Adrenal gland (tissue), 12 donors: ENCODE data around the gene WWTR1. TPM values are rescaled to one million over a fixed set of nuclear protein-coding genes. Genes with fewer than 3 reads are reported as not detected.

Experiments used
- DNase-seq, 7 donors: peaks; one replicate each; pipeline ENCODE4 v3.0.0-alpha.2; 2019 to 2020
- H3K27ac ChIP-seq, 5 donors: fragments of 200-600 bp; sonication (generic) in 4 of 5; 1 replicate in 3 of 5; 2 replicates in 2 of 5; pipeline versions ENCODE4 v1.5.1 to v1.8.0; 2016 to 2020; ENCODE audit warnings: mild to moderate bottlenecking in 1 of 5
- H3K27me3 ChIP-seq: fragments of 200-600 bp; 2 replicates; pipeline ENCODE4 v1.8.0; 2021
- H3K36me3 ChIP-seq, 2 donors: fragments of 200-600 bp; replicated peaks in 1 of 2; 1 replicate in 1 of 2; 2 replicates in 1 of 2; pipeline versions ENCODE4 v1.5.1 to v1.8.0; 2018 to 2022
- H3K4me1 ChIP-seq, 2 donors: fragments of 200-600 bp; replicated peaks in 1 of 2; 1 replicate in 1 of 2; 2 replicates in 1 of 2; pipeline versions ENCODE4 v1.5.1 to v1.8.0; 2018 to 2021
- H3K4me3 ChIP-seq, 4 donors: fragments of 200-600 bp; sonication (generic) in 3 of 4; one replicate each; pipeline ENCODE4 v1.5.1; 2016 to 2018
- H3K9me3 ChIP-seq, 3 donors: fragments of 200-600 bp; sonication (generic) in 1 of 3; replicated peaks in 1 of 3; 1 replicate in 2 of 3; 2 replicates in 1 of 3; pipeline versions ENCODE4 v1.5.1 to v1.8.0; 2016 to 2021
- POLR2A ChIP-seq, 2 donors: fragments of 450-650 bp; IDR thresholded peaks; one replicate each; pipeline ENCODE4 v1.6.1; 2017; ENCODE audit warnings: antibody characterized with exemption in 2 of 2, mild to moderate bottlenecking in 2 of 2, moderate library complexity in 1 of 2
- WGBS, 4 donors: extraction: QIAGEN DNeasy Blood & Tissue Kit in 2 of 4; methylation state at CpG; one replicate each; pipeline versions ENCODE4 v1.1.5 to v1.1.7; 2013 to 2017; 5-methylcytosine and 5-hydroxymethylcytosine counted together
- intact Hi-C, 2 donors: fragments of 100-400 bp; cut with DNase I; formaldehyde crosslinking; loops; one replicate each; pipeline versions ENCODE4 v1.14.1 to v1.15.0; 2022 to 2023
- polyA plus RNA-seq, 3 donors: library from polyadenylated mRNA; stranded (reverse); fragments of 200-250 nt in 2 of 3; fragments of 350-450 nt in 1 of 3; fragmentation: Illumina TruSeq in 1 of 3; extraction: RNeasy Lipid Tissue Mini Kit (QIAGEN cat#74804) in 1 of 3; gene quantifications; one replicate each; pipeline ENCODE4 v1.2.3, GENCODE V29; 2013 to 2014
- total RNA-seq, 9 donors: library from RNA; depleted of rRNA in 4 of 9; stranded (reverse); fragments of >200 nt in 4 of 9; fragments of 120-200 nt in 1 of 9; fragmentation: NEBNext Ultra II Directional in 1 of 9; extraction: Animal tissue kit (Norgen Biotek cat#: 25700) in 1 of 9; gene quantifications; one replicate each; pipeline versions ENCODE4 v1.1.0 to v1.2.4, GENCODE V29; 2013 to 2023
- TF ChIP-seq, protein P1 (sequence below), 6 experiments: fragments of 450-650 bp in 4 of 6; fragments of 200-600 bp in 2 of 6; sonication (generic) in 1 of 6; IDR thresholded peaks; 1 replicate in 5 of 6; 2 replicates in 1 of 6; pipeline versions ENCODE4 v1.5.1 to v1.8.0; 2016 to 2021; ENCODE audit warnings: antibody characterized with exemption in 6 of 6, mild to moderate bottlenecking in 2 of 6, moderate library complexity in 1 of 6
- donor health status: healthy with polysubstance abuse.
- donor health status: Bipolar disorder and iron deficiency.
- donor health status: DM: yes; HTN: yes; CAD: no.
- donor health status: DM: no; HTN: no; CAD: no.
- donor health status: DM: no; HTN: no; CAD: no.
- donor health status: DM: yes; HTN: yes; CAD: no.

WWTR1 gene
- total and polyA plus RNA-seq, 12 donors: 11.9 to 56.2 (median 35.6) TPM

GRCh38 chr3:149506965-149507364 is 150.9 kb downstream of the WWTR1 start:
- WGBS, 4 donors: 46 to 60% (median 53%) methylated on average over 2 of the region's 2 CpGs
- intact Hi-C loops: loop anchor here in 1 of 2 donors (10.0 kb wide), 1 partner anchor 268 kb away; no protein-coding TSS in a partner anchor

DNA sequence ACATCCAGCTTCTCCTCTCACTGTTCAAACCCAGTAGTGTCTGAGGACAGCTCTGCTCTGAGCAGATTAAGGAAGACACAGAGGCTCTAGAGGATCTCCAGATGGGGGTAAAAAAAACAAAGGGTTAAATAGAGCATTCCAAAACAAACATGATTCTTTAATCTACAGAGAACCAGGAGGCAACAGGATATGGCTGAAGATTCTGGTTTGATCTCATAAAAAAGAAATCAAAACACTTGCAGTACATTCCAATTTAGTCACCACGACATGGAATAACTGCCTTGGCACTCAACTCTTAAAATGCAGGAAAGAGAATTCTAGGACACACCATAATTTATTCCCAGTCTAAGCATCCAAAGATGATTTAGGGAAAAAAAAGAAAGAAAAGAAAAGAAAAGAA is 151.3 kb downstream of the WWTR1 start:
- no peak for TF ChIP-seq POLR2A (IDR thresholded peaks at IDR 0.05)
- TF ChIP-seq, protein P1, sequence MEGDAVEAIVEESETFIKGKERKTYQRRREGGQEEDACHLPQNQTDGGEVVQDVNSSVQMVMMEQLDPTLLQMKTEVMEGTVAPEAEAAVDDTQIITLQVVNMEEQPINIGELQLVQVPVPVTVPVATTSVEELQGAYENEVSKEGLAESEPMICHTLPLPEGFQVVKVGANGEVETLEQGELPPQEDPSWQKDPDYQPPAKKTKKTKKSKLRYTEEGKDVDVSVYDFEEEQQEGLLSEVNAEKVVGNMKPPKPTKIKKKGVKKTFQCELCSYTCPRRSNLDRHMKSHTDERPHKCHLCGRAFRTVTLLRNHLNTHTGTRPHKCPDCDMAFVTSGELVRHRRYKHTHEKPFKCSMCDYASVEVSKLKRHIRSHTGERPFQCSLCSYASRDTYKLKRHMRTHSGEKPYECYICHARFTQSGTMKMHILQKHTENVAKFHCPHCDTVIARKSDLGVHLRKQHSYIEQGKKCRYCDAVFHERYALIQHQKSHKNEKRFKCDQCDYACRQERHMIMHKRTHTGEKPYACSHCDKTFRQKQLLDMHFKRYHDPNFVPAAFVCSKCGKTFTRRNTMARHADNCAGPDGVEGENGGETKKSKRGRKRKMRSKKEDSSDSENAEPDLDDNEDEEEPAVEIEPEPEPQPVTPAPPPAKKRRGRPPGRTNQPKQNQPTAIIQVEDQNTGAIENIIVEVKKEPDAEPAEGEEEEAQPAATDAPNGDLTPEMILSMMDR (IDR thresholded peaks at IDR 0.05): no peak
- WGBS, 4 donors: 24 to 44% (median 39%) methylated on average over 1 of the region's 1 CpG
- Histone ChIP-seq H3K27ac (no peak overlapping the region), H3K4me3 (no peak overlapping the region), H3K27me3 (no peaks in the 10 kb centered on the region), H3K9me3 (no peaks in the 10 kb centered on the region), H3K36me3 (no peaks in the 10 kb centered on the region), H3K4me1 (no peaks in the 10 kb centered on the region)
- intact Hi-C loops: loop anchor here in 1 of 2 donors (10.0 kb wide), 1 partner anchor 268 kb away; no protein-coding TSS in a partner anchor
- no peak for DNase-seq

More at GRCh38 chr3:149506965-149507364, 150.9 kb downstream of the WWTR1 start:
- H3K27ac ChIP-seq: no peak overlapping the region
- H3K9me3 ChIP-seq: no peaks in the 10 kb centered on the region
- H3K4me3 ChIP-seq: no peak overlapping the region
- no peaks in the 10 kb centered on the region for H3K4me1 ChIP-seq
- no peak for DNase-seq
- H3K27me3 ChIP-seq: no peaks in the 10 kb centered on the region
- no peaks in the 10 kb centered on the region for H3K36me3 ChIP-seq
- TF ChIP-seq, protein P1 (IDR thresholded peaks at IDR 0.05): no peak
- no peak for TF ChIP-seq POLR2A (IDR thresholded peaks at IDR 0.05)

DNA sequence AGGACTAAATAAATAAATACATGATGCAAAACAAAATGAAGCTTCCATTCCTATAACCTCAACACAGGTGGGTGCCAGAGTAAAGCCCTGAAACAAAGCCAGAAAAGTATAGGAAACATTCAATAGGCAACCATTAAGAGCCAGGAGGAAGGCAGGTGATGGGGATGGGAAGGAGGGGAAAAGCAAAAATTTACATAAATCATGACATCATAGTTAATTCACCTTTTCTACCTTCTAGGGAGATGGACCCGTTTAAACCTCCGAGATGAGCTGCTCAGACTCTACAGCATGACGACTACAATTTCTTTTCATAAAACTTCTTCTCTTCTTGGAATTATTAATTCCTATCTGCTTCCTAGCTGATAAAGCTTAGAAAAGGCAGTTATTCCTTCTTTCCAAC is 155.4 kb downstream of the WWTR1 start:
- Histone ChIP-seq H3K9me3 (no peaks in the 10 kb centered on the region), H3K27me3 (no peaks in the 10 kb centered on the region), H3K27ac (no peak overlapping the region), H3K4me3 (no peak overlapping the region), H3K4me1 (no peaks in the 10 kb centered on the region), H3K36me3 (no peaks in the 10 kb centered on the region)
- TF ChIP-seq, protein P1 (IDR thresholded peaks at IDR 0.05): no peak
- no peak for TF ChIP-seq POLR2A (IDR thresholded peaks at IDR 0.05)
- WGBS, 4 donors: 78 to 84% (median 81%) methylated on average over 3 of the region's 3 CpGs
- intact Hi-C loops: loop anchor here in 1 of 2 donors (10.0 kb wide), 1 partner anchor 272 kb away; no protein-coding TSS in a partner anchor
- no peak for DNase-seq

GRCh38 chr3:149501524-149501923 is 156.3 kb downstream of the WWTR1 start:
- TF ChIP-seq POLR2A (IDR thresholded peaks at IDR 0.05): no peak
- H3K4me1 ChIP-seq: no peaks in the 10 kb centered on the region
- WGBS, 4 donors: 81 to 100% (median 90%) methylated on average over 1 of the region's 1 CpG
- H3K27ac ChIP-seq: no peak overlapping the region
- no peak overlapping the region for H3K4me3 ChIP-seq
- DNase-seq: no peak
- intact Hi-C loops: loop anchor here in 1 of 2 donors (10.0 kb wide), 1 partner anchor 273 kb away; no protein-coding TSS in a partner anchor
- no peaks in the 10 kb centered on the region for H3K36me3 ChIP-seq
- peaks cover 4% of the 10 kb centered on the region for H3K27me3 ChIP-seq
- H3K9me3 ChIP-seq: no peaks in the 10 kb centered on the region
